GOT3 (cell line): Measurements from ENCODE around the gene FIGLA.

Source experiments
- DNase-seq: peaks from one replicate; lab custom pipeline; 2025; ENCODE audit warnings: mixed read lengths; lab: John Stamatoyannopoulos, UW

FIGLA gene

GRCh38 chr2:70790136-70790828 lies at the start of gene FIGLA:
FIGLA (minus strand) TSS chr2:70790643; CDS start chr2:70790638, 5 bp downstream.
- no peak for DNase-seq

GRCh38 chr2:70837980-70838925 lies 47.8 kb upstream of the FIGLA start:
- no peak for DNase-seq

GRCh38 chr2:70835643-70836042 lies 45.2 kb upstream of the FIGLA start, which contains the start of gene CD207:
CD207 (minus strand) TSS chr2:70835816; CDS start chr2:70835776, 40 bp downstream.
- no peak for DNase-seq

GRCh38 chr2:70834881-70835280 lies 44.4 kb upstream of the FIGLA start:
- no peak for DNase-seq

GRCh38 chr2:70834106-70834505 lies 43.7 kb upstream of the FIGLA start:
- no peak for DNase-seq

- no peak for DNase-seq
Measured at GRCh38 chr2:70833246-70833645, 42.8 kb upstream of the FIGLA start.

- DNase-seq = no peak
Measured at GRCh38 chr2:70832386-70832785, 41.9 kb upstream of the FIGLA start.

GRCh38 chr2:70831861-70832260 lies 41.4 kb upstream of the FIGLA start:
- no peak for DNase-seq

- no peak for DNase-seq
Measured at GRCh38 chr2:70830366-70830765, 39.9 kb upstream of the FIGLA start.

- DNase-seq = no peak
Measured at GRCh38 chr2:70829916-70830315, 39.5 kb upstream of the FIGLA start.

GRCh38 chr2:70828914-70829824 lies 38.7 kb upstream of the FIGLA start:
- DNase-seq = no peak

- no peak for DNase-seq
Measured at GRCh38 chr2:70828115-70828514, 37.7 kb upstream of the FIGLA start.

GRCh38 chr2:70827388-70827787 lies 36.9 kb upstream of the FIGLA start:
- DNase-seq = no peak

GRCh38 chr2:70826696-70827350 lies 36.4 kb upstream of the FIGLA start:
- no peak for DNase-seq

GRCh38 chr2:70823249-70823648 lies 32.8 kb upstream of the FIGLA start:
- no peak for DNase-seq

GRCh38 chr2:70822843-70823242 lies 32.4 kb upstream of the FIGLA start:
- no peak for DNase-seq

- no peak for DNase-seq
Measured at GRCh38 chr2:70820499-70820898, 30.1 kb upstream of the FIGLA start, which contains the start of gene CLEC4F. CLEC4F (minus strand) TSS chr2:70820599; CDS start chr2:70820523, 76 bp downstream.

GRCh38 chr2:70817284-70817954 lies 27.0 kb upstream of the FIGLA start:
- DNase-seq = no peak

- DNase-seq = no peak
Measured at GRCh38 chr2:70816726-70817125, 26.3 kb upstream of the FIGLA start.
